NCI-H2081 (cell line): ENCODE measurements around the gene UBA1.
A peak's percentile ranks its signal among the peaks of the same experiment; 100 is the strongest.
"Not testable (repeated sequence)": the region's sequence is repeated elsewhere in the genome, so short reads cannot be mapped to it uniquely, and the experiment has no call there.

Experiments used
- DNase-seq, 2 experiments: peaks; one replicate each; lab custom pipeline; 2025; lab: John Stamatoyannopoulos, UW

UBA1 gene

DNA sequence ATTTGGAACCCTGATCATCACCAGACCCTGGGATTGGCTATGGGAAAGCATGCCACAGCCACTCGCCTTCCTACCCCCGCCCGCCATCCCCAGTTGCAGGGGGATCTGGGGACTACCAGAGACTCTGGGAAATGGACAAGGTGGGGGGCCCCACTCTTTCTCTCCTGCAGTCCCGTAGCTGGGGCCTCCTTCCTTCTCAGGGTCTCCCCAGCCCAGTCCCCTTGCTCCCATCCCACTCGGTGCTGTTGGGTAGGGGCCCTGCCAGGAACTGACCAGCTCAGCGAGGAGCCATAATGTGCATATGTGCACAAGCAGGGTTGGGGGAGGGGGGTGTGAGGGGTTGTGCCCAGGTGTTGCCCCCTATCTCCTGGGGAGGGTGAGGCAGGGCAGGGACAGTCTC lies 35.8 kb downstream of the UBA1 start:
- DNase-seq, result no peak

DNA sequence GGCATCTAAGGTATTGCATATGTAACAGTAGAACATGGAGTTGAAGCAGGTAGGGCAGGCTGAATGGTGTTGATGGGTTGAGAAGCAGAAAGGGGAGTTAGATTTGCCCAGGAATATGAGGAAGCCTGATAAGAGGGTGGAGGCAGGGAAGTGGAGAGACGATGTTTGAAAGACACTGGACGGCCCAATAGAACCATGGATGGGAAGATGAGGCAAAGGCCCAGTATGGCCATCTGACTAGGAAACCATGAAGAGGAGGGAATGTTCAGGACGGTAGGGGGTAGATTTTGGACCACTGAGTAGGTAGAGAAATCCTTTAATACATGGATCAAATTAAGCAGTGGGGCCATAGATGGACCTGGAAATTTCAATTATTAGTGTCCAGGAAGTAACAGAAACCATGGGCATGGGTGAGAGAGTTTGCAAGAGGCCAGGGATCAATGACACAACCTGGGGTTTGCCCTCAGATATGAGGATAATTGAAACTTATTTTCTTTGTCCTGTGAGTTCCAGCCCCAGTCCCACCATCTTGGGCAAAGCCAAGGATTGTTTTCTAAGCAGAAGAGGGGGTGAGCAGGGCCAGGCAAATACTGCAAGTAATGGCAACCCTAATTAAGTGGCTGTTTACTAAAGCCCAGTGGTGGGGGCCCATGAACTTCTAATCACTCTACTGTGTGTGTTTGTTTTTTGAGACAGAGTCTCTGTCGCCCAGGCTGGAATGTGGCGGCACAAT lies 36.7 kb downstream of the UBA1 start:
- DNase-seq, result no peak

DNA sequence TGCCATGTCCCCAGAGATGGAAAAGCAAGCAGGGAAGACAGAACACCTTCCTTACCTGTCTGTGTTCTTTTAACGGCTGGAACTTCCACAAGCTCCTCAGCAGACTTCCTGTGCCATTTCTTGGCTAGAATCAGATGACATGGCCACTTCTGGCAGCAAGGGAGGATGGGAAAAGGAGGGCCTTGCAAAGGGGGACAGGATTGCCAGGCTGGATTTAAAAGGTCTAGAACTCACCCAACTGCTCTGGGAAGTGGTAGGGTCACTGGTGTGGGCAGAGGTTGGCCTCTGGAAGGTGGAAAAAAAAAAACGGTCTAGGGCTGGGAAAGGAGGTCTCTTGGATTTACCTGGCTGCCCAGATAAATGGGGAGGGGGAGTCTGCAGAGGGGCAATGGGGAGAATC lies 37.5 kb downstream of the UBA1 start:
- DNase-seq, result no peak

DNA sequence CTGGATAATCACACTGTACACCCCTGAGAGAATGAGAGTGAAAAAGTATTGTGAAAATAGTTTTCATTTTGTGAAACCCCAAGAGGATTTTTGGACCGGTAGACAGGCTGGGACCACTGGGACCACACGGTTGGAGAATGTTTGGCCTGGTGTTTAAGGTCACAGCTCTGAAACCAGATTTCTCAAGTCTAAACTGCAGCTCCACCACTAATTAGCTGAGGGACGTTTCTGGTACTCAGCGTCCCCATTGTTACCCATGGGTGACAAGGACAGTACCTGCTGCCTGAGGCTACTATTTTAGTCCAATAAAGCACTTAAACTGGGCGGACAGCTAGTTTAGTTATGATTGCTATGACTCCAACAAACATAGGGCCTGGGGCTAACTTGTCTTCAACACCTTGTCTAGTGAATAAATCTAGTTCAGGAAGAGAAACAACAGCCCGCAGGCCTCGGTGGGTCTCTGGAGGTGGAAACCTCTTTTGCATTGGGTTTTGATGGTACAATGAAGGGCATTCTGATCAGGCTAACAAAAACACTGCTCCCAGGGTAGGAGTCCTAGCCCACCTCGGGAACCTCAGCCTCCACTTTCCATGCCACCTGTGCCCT lies 38.7 kb downstream of the UBA1 start:
- DNase-seq, result no peak

DNA sequence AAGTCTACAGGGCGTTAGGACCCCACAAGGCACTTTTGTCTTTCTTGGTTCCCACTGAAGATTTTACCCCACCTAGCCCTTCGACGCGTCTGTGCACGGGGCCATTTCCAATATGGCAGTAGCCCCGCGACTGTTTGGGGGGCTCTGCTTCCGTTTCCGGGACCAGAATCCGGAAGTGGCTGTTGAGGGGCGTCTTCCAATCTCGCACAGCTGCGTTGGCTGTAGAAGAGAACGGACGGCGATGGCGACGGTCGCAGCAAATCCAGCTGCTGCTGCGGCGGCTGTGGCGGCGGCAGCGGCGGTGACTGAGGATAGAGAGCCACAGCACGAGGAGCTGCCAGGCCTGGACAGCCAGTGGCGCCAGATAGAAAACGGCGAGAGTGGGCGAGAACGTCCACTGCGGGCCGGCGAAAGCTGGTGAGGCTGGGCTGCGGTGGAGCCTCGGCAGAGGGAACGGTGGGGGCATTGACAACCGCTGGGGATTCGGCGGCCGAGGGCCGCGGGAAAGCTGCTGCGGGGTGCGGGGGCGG lies 39.2 kb downstream of the UBA1 start, which contains the start of gene USP11:
USP11 (plus strand) TSS at position 207 of the 530 bp plus-strand sequence; CDS start at position 242, 35 bp downstream.
- peak in 1 of 2 experiments; percentile 49 for DNase-seq

DNA sequence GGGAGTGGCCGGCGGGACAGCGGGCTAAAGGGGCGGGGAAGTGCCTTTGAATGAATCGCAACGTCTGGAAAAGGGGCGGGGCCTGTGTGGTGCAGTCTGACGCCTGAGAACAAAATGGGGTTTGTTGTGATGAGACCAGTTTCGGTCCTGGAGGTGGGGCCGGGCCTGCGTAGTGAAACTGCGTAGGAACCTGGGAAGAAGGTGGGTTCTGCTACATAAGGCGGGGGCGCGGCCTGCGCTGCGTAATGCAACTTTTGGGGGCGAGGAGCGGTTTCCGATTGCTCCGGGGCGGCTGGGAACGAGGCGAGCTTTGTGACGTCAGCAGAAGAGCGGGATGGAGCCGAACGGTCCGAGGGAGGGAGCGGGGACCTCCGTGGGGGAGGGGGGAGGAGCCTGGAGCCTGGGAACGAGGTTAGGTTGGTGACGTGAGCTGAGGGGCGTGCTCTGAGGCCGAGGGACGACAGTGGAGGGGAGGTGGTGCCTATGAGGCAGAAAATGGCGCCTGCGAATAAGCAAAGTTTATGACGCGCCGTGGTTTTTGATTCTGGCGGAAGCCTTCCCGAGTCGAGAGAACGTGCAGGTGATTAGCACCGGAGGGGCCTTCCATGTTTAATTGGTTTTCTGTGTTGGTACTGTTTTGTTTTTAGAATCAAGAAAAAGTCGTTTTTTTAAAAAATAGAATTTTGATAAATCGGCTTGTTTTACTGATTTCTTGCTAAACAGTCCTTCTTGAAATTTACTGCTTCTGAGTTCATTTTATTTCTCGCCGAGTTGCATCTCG lies 39.9 kb downstream of the UBA1 start:
- peak; percentile 94 to 96 for DNase-seq

DNA sequence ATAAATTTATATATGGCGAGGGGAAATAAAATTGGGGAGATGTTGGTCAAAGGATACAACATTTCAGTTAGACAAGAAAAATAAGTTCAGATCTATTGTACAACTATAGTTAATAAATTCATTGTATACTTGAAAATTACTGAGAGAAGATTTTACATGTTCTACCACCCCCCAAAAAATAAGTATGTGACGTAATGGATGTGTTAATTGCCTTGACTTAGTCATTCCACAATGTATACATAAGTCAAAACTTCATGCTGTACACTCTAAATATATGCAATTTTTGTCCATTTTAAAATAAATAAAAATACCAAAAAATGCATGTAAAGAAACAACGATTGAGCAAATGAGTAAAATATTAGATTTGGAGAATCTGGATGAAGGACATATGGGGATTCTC lies 41.0 kb downstream of the UBA1 start:
- no peak for DNase-seq

DNA sequence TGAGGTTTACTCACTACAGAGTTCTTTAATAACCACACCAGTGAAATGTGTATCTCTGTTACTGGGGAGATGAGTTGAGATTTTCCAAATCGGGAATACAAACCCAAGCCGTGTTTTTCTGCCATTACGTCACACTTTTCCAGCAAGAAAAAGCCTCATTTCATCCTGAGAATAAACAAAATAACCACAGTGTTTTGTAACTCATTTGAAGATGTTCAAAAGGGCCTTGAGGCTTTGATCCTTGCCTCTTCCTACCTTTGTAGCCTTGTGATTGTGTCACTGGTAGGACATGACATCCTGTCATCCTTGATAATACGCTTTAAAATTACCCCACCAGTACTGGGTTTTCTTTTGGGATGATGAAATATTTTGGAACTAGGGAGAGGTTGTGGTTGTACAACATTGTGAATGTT lies 42.1 kb downstream of the UBA1 start:
- no peak for DNase-seq

DNA sequence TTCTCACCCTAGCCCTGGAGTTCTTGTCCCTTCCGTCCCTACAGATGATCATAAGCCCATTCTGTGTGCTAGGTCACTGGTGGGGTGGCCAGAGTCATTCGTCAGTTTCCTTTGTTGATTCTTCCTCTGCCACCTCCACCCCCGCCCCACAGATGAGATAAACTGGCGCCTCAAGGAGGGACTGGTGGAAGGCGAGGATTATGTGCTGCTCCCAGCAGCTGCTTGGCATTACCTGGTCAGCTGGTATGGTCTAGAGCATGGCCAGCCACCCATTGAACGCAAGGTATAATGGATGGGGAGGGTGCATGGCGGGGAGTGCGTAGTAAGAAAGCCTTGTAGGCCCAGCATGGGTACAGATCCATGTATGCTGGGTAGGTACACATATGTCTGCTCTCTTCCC lies 45.6 kb downstream of the UBA1 start:
- no peak for DNase-seq

DNA sequence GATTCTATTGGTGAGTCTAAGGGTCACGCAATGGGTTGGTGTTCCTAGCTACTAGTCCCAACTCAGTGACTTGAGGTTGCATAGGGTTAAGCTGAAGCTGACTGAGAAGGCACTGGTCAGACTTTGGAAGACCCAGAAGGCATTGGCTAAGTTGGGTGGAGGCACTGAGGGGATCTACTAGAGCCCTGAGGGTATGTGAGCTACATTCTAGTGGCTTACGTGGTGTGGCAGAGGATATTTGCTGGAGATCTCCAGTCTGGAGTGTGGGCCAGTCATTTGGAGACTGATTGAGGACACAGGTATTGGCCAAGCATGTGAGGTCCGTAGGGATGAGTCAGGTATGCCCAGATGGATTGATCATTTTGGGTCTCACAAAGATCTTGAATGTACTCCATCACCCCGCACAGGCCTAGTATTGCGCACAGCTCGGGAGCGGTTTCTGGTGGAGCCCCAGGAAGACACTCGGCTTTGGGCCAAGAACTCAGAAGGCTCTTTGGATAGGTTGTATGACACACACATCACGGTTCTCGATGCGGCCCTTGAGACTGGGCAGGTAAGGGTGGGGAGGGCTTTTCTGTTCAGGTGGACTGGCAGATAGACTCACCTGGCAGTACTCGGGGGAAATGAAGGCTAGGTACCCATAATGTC lies 46.4 kb downstream of the UBA1 start:
- no peak for DNase-seq

DNA sequence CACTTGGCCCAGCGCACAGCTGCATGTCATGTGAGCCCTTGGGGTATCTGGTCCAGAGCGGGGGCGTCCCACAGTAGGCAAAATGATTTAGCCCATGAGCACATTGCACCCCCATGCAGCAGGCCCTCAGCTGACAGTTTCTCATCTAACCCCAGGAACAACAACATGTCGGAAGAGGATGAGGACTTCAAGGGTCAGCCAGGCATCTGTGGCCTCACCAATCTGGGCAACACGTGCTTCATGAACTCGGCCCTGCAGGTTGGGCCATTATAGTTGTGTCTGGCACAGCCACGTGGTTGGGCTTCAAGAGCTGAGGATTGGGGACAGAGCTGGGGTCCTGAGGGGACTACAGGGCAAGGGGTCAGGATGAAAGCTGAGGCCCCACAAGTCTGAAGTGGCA lies 47.0 kb downstream of the UBA1 start:
- no peak for DNase-seq

DNA sequence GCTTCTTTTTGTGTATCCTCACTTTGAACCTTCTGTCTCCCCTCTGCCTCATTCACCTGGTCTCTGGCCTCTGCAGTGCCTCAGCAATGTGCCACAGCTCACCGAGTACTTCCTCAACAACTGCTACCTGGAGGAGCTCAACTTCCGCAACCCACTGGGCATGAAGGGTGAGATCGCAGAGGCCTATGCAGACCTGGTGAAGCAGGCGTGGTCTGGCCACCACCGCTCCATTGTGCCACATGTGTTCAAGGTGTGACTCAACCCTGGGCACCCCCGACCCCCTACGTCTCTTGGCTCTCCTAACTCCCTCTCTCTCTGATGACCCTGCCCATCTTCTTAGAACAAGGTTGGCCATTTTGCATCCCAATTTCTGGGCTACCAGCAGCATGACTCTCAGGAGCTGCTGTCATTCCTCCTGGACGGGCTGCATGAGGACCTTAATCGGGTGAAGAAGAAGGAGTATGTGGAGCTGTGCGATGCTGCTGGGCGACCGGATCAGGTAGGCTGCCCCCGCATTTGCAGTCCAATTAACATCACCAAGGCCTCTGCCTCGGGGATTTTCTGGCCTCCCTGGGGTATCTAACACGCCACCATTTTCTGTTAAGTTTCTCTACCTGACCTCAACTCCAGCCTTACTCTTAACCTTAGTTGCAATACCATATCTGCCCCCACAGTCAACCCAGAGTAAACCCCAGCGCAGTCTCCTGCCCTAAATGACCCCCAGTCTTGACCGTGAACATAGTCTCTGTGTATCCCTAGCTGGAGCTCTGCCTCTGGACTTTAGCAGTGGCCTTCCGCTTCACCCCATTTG lies 47.8 kb downstream of the UBA1 start:
- DNase-seq, result no peak

DNA sequence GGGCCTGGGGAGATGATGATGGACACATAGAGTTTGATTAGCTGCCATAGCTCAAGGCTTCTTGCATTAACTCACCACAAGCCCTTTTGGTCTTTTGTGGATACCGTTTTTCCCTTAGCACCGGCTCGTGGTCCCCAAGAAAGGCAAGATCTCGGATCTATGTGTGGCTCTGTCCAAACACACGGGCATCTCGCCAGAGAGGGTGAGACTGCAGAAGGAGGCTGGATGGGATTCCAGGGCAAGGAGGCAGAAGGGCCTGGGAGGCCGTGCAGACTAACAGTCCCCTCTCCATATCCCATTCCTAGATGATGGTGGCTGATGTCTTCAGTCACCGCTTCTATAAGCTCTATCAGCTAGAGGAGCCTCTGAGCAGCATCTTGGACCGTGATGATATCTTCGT lies 48.7 kb downstream of the UBA1 start:
- DNase-seq, result no peak

DNA sequence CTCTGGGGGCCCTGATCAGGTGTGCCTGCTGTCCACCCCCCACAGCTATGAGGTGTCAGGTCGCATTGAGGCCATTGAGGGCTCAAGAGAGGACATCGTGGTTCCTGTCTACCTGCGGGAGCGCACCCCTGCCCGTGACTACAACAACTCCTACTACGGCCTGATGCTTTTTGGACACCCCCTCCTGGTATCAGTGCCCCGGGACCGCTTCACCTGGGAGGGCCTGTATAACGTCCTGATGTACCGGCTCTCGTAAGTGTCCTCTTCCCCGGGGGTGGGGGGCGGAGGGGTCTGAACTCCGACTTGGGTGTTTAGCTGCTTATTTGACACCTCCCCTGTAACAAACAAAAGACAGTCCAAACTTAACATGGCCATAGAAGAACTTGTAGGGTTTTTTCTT lies 49.7 kb downstream of the UBA1 start:
- no peak for DNase-seq

DNA sequence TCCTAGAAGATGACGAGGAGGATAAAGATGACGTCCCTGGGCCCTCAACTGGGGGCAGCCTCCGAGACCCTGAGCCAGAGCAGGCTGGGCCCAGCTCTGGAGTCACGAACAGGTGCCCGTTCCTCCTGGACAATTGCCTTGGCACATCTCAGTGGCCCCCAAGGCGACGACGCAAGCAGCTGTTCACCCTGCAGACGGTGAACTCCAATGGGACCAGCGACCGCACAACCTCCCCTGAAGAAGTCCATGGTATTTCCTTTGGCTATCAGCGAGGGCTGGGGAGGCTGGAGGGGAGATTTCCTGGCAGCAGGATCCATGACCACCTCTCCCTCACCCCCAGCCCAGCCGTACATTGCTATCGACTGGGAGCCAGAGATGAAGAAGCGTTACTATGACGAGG lies 51.0 kb downstream of the UBA1 start:
- no peak for DNase-seq

DNA sequence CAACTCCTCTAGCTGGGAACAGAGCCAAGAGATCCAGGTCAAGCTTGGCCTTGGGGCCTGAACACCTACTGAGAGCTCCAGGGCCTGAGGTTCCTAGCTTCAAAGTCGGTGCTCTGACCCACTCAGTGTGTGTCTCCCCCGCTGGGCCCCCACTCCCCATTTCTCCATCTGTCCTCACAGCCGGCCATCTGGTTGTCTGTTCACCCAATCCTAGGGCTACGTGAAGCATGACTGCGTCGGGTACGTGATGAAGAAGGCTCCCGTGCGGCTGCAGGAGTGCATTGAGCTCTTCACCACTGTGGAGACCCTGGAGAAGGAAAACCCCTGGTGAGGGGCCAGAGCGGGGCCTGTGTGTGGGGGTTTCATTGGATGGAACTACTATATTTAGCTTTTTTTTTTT lies 51.5 kb downstream of the UBA1 start:
- DNase-seq, result no peak

DNA sequence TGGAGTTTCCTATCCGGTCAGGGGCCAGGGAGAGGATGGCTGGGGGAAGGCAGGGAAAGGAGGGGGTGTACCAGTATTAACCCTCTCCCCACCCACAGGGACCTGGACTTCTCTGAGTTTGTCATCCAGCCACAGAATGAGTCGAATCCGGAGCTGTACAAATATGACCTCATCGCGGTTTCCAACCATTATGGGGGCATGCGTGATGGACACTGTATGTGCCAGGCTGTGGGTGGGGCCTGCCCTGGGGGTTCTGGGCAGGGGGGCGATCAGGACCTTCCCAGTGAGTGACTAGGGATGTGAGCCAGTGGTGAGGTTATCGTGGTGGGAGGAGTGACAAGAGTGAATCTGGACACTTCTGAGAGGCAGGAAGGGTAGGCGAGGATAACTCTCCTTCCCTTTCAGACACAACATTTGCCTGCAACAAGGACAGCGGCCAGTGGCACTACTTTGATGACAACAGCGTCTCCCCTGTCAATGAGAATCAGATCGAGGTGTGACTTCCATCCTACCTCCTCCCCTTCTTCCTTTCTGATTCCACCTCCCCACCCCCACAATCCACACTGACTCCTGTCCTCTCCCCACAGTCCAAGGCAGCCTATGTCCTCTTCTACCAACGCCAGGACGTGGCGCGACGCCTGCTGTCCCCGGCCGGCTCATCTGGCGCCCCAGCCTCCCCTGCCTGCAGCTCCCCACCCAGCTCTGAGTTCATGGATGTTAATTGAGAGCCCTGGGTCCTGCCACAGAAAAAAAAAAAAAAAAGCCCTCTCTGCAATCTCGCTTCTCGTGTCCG lies 53.8 kb downstream of the UBA1 start:
- no peak for DNase-seq

DNA sequence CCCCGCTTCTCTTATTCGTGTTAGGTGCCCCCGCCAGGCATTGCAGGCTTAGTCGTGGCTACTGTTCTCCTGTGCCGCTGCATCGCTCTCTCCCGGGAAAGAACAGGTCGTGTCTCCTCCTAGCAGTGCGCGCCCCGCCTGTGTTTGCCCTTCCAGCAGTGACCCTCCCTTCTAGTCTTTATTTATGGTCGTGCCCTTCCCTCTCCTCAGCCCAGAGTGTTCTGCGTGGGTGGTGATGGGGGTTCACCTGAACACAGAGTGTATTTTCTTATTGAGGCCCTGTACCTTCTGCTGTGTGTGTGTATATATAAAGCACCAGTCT lies 54.3 kb downstream of the UBA1 start:
- DNase-seq, result no peak

DNA sequence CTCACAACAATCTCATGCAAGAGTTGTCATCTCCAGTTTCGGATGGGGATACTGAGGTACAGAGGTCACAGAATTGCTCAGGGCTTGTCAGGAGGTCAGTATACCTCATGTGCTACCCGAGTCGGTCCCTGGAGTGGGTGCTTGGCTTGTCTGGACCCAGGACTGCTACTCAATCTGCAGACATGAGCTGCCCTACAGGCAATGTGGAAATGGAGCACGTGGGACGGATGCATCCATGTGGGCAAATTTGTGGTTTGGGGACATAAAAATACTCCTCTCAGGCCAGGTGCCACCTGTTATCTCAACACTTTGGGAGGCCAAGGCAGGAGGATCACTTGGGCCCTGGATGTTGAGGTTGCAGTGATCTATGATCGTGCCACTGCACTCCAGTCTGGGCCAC lies 54.9 kb downstream of the UBA1 start:
- no peak for DNase-seq

DNA sequence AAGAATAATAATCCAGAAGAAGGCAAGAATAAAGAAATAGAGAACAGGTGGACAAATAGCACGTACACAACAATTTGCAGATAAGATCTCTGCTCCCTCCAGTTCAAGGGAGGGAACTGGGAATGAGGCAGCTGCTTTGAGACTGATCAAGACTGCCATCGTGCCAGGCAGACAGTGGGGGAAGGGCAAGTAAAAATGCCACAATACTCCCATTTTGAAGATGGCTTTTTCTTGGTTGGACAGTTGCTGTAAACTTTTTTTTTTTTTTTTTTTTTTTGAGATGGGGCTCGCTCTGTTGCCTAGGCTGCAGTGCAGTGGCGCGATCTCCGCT lies 56.4 kb downstream of the UBA1 start:
- DNase-seq, result no peak

DNA sequence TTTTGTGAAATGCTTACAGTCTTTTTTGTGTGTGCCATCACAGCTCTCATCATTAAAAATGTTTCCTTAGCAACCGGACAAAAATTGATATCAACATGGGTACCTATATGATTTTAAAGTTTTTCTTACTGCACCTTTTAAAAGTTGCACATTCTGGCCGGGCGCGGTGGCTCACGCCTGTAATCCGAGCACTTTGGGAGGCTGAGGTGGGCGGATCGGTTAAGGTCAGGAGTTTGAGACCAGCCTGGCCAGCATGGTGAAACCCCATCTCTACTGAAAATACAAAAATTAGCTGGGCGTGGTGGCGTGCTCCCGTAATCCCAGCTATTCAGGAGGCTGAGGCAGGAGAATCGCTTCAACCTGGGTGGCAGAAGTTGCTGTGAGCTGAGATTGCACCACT lies 64.0 kb downstream of the UBA1 start:
- not testable (repeated sequence) for DNase-seq
